ENCODE data around the gene CGB3.
A peak's percentile ranks its signal among the peaks of the same experiment; 100 is the strongest.

The CGB3 gene

GRCh38 chr19:48999481-49000325 lies 24.4 kb downstream of the CGB3 start:
- no peak for DNase-seq (ENCODE audit: low read depth, low spot score)
- TF ChIP-seq, protein P1, sequence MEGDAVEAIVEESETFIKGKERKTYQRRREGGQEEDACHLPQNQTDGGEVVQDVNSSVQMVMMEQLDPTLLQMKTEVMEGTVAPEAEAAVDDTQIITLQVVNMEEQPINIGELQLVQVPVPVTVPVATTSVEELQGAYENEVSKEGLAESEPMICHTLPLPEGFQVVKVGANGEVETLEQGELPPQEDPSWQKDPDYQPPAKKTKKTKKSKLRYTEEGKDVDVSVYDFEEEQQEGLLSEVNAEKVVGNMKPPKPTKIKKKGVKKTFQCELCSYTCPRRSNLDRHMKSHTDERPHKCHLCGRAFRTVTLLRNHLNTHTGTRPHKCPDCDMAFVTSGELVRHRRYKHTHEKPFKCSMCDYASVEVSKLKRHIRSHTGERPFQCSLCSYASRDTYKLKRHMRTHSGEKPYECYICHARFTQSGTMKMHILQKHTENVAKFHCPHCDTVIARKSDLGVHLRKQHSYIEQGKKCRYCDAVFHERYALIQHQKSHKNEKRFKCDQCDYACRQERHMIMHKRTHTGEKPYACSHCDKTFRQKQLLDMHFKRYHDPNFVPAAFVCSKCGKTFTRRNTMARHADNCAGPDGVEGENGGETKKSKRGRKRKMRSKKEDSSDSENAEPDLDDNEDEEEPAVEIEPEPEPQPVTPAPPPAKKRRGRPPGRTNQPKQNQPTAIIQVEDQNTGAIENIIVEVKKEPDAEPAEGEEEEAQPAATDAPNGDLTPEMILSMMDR (IDR thresholded peaks at IDR 0.05; ENCODE audit: insufficient read depth, low read length, missing control alignments) = peak; percentile 87
- ChIA-PET CTCF (interaction anchor here (0.6 to 5.3 kb wide), 44 partner anchors 9 to 226 kb away, joined by 3 to 146 read pairs (median 5); partner anchors contain the start of genes CGB7, KCNA7 and PPFIA3), POLR2A (interaction anchor here (0.6 to 1.1 kb wide), 3 partner anchors 20 to 70 kb away, joined by 3 to 4 read pairs (median 3); partner anchors contain the start of gene CGB7)
- no peak overlapping the region for H3K4me3 ChIP-seq (ENCODE audit: low read depth, low read length)

DNA sequence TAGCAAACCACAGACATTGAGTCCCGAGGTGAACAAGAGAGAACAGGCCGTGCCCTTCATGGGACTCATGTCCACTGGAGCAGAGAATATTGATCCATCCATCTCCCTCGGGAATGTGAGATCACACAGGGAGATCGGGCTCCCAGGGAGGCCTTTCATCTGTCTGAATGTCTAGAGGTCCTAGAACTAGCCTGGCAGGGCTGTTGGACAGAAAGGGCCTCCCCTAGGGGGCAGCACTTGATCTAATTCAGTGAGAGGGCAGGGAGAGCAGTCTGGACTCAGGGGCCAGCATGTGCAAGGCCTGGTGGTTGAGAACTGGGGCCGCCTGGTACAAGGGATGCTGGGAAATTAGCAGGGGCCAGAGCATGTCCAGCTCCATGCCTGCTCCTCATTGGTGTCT lies 26.2 kb downstream of the CGB3 start:
- DNase-seq (ENCODE audit: low read depth, low spot score) = no peak
- no peak overlapping the region for H3K4me3 ChIP-seq (ENCODE audit: low read depth, low read length)
- ChIA-PET POLR2A (interaction anchor here (1.1 to 1.4 kb wide), 2 partner anchors 10 to 58 kb away, joined by 3 to 4 read pairs; no protein-coding TSS in a partner anchor), CTCF (interaction anchor here (0.6 to 5.3 kb wide), 19 partner anchors 8 to 227 kb away, joined by 3 to 146 read pairs (median 8); partner anchors contain the start of genes CGB7 and KCNA7)
- TF ChIP-seq, protein P1 (IDR thresholded peaks at IDR 0.05; ENCODE audit: insufficient read depth, low read length, missing control alignments) = peak; percentile 67

DNA sequence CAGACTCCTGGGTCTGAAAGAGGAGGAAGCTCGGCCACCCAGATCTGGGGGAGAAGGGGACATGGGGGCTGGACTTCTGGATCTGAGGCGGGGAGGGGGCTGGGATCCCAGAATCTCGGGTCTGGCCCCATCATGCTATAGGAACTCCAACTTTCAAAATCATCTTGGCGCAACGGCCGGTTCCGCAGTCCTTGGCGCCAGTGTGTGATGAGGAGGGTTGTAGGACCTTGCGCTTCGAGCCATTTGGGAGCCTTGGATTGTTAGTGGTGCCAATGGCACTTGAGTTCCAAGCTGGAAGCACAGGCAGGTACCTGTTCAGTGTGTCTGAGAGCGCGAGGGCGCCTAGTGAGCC lies 30.1 kb downstream of the CGB3 start:
- POLR2A ChIA-PET = interaction anchor here (0.7 to 2.0 kb wide), 12 partner anchors 15 to 363 kb away, joined by 3 to 9 read pairs (median 4); partner anchors contain the start of genes FTL, LIN7B, NUCB1 and PPP1R15A
- no peak for DNase-seq (ENCODE audit: low read depth, low spot score)
- CTCF ChIA-PET = interaction anchor here (0.8 to 6.8 kb wide), 28 partner anchors 10 to 206 kb away, joined by 3 to 128 read pairs (median 8); partner anchors contain the start of genes CGB7, HSD17B14, KCNA7 and PPP1R15A
- H3K4me3 ChIP-seq (ENCODE audit: low read depth, low read length) = peak overlapping the region; percentile 89
- TF ChIP-seq, protein P1 (IDR thresholded peaks at IDR 0.05; ENCODE audit: insufficient read depth, low read length, missing control alignments) = no peak

- ChIA-PET CTCF (interaction anchor here (0.6 to 6.8 kb wide), 49 partner anchors 9 to 220 kb away, joined by 3 to 128 read pairs (median 4); partner anchors contain the start of genes CGB7, HSD17B14, KCNA7 and LIN7B), POLR2A (interaction anchor here (0.6 to 2.5 kb wide), 21 partner anchors 10 to 363 kb away, joined by 3 to 10 read pairs (median 4); partner anchors contain the start of genes FTL, LIN7B, NUCB1 and PPP1R15A)
- TF ChIP-seq, protein P1 (IDR thresholded peaks at IDR 0.05; ENCODE audit: insufficient read depth, low read length, missing control alignments) = peak; percentile 99
- H3K4me3 ChIP-seq (ENCODE audit: low read depth, low read length) = peak within 1 kb of the TSS; percentile 97
- peak; percentile 99 for DNase-seq (ENCODE audit: low read depth, low spot score)
These were observed 30.7 kb downstream of the CGB3 start, which contains the start of the genes GYS1 and RUVBL2 for GRCh38 chr19:48993175-48994034. Gene GYS1, minus strand, starts transcription at chr19:48993309. Its CDS starts 197 bp downstream, at chr19:48993112. Gene RUVBL2, plus strand, starts transcription at chr19:48993887. Its CDS starts 25 bp downstream, at chr19:48993912.

GRCh38 chr19:48992581-48993174 lies 31.5 kb downstream of the CGB3 start:
- TF ChIP-seq, protein P1 (IDR thresholded peaks at IDR 0.05; ENCODE audit: insufficient read depth, low read length, missing control alignments) = no peak
- CTCF ChIA-PET = interaction anchor here (0.8 to 6.8 kb wide), 49 partner anchors 9 to 233 kb away, joined by 3 to 128 read pairs (median 4); partner anchors contain the start of genes BAX, CGB7, HSD17B14 and KCNA7
- no peak for DNase-seq (ENCODE audit: low read depth, low spot score)
- POLR2A ChIA-PET = interaction anchor here (0.6 to 2.5 kb wide), 19 partner anchors 9 to 204 kb away, joined by 3 to 10 read pairs (median 4); partner anchors contain the start of genes CGB7, LIN7B, NUCB1 and PPP1R15A
- H3K4me3 ChIP-seq (ENCODE audit: low read depth, low read length) = peak overlapping the region; percentile 97
